GM18502 (cell line): ENCODE measurements around the gene TIGD1.
"Not testable (repeated sequence)": the region's sequence is repeated elsewhere in the genome, so short reads cannot be mapped to it uniquely, and the experiment has no call there.

Source experiments
- ATAC-seq: cut with Tn5 transposase; IDR thresholded peaks from one replicate; pipeline ENCODE4 v1.9.1; 2021; ENCODE audit warnings: mild to moderate bottlenecking; ENCODE audit not compliant: unreplicated experiment, poor library complexity

Gene TIGD1

DNA sequence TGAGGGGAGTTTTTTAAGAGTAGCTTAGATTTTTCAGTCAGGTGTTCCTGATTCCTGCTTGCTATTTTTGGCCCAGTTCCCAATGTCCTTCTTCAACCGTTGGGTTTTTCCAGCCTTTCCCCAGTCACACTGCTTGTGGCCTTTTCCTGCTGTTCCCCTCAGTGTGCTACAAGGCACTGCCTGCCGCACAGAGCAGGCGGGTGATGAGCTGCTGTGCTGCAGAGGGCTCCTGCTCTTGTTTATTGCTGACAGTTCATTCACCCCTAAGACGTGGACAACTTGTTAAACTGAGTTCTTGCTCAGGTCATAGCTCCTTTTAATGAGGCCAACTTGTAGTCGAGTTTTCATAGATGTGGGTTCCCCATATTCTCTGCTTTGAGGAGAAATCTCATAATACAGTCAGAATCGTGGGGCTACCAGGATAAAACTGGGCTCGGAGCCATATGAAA lies 20.7 kb upstream of the TIGD1 start:
- no peak for ATAC-seq

DNA sequence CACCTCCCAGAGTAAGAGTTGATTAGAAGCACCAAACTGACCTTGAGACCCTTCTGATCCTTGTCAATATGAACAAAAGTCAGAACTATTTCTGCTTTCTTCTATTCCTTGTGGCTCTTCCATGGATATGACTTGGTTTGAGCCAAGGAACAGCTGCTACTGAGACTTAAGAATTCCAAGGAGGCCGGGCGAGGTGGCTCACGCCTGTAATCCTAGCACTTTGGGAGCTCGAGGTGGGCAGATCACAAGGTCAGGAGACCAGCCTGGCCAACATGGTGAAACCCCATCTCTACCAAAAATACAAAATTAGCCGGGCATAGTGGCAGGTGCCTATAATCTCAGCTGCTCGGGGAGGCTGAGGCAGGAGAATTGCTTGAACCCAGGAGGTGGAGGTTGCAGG lies 20.1 kb upstream of the TIGD1 start:
- ATAC-seq = not testable (repeated sequence)

DNA sequence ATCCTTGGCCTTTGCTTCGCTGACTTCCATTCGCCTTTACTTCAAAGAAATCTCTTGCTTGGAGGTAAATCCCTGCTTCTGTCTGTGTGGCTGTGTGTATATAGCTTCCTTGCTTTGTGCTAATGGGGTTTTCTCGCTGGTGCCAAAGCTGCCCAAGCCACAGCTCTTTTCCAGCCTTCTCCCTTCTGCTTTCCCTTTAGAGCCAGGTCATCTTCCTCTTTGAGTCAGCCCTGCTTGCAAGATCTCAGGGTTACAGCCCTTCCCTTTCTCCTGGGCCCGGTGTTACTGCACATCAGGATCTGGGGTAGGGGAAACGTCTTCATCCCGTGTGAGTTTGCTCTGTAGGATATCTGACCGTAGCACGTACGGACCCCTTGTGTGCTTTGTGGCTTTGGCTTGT lies 19.2 kb upstream of the TIGD1 start:
- ATAC-seq = no peak

DNA sequence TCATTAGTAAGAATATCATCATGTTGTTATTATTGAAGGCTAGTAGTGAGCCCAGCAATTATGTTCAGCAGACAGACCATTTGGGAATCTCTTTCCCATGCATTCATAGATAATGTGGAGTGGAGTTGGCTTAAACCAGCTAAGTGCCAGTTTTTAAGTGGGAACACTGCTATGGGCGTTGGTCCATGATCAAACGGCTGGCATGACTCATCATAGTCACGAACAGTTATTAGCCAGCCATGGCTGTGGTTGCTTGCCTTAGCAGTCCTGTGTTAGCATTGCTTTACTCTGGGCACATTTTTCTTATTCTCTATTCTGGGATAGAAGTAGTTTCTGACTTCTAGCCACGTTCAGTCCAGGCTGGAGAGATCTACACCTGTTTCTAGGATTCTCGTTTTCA lies 17.8 kb upstream of the TIGD1 start:
- no peak for ATAC-seq

DNA sequence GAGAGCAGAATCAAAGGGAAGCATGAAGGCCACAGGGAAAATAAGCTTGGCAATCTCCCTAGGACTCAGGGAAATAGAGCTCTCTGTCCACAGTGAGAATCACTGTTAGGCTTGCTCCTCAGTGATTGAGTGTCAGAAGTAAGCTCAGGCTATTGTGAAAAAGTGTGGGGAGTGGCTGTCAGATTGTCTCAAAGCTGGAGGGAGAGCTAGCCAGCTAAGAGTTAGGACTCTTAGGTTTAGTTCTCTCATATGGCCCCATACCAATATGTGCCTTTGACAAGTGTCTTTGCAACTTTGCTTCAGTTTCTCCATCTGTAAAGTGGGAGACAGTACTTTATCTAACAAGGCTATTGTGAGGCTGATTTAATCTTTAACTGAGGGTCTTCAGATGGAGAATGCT lies 17.4 kb upstream of the TIGD1 start:
- no peak for ATAC-seq

DNA sequence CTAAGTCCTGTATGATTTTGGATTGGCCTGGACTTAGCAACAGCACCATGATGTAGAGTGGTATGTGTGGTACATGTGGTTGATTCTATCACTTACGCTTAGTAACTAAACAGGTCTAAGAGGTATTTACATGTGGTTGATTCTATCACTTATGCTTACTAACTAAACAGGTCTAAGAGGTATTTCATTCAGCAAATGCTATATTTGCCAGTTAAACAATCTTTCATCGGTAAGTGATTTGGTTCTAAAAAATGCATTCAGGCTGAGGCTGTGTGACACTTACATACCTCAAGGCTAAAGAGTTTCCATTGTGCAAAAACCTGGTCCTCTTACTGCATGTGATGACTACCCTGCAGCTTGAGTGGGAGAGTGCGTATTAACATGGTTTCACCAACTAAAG lies 13.2 kb upstream of the TIGD1 start:
- ATAC-seq = no peak

DNA sequence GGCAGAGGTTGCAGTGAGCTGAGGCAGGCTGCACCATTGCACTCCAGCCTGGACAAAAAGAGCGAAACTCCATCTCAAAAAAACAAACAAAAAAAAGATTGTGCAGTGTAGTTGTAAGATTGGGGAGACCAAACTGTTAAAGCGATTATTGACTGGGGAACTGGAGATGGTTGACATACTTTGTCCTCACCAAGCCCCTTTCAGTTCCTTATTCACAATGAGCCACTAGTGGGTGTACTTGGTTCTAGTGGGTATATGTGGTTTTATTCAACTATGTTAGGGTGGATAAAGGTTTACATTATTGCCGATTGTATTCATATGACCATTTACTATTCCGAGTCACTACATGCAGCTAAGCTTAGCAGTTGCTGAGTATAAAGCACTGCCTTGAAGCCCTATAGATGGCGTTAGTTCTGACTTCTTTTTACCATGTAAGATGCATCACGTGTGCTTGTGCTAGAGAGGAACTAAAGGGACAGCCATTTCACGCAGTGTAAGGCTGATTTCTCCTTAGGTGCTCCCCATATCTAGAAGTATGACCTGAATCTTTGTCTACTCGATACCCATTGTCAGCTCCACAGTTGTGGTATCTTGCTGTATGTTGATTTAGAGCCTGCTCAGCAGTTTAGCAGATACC lies 12.3 kb upstream of the TIGD1 start:
- no peak for ATAC-seq

DNA sequence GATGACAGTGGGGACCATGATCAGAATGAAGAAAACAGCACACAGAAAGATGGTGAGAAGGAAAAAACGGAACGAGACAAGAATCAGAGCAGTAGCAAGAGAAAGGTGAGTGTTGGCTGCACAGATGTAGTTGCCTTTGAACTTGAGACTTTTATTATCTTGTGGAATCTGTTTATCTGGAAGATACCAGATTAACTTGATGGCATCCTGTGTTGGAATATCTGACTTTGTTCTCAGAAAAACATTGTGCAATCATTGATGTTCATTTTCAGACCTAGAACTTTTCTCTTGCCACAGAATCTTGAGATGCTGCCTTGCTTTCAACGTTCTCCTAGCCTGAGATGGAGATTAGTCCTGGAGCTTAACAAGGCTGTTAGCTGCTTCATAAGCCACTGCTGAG lies 6.1 kb upstream of the TIGD1 start:
- no peak for ATAC-seq

DNA sequence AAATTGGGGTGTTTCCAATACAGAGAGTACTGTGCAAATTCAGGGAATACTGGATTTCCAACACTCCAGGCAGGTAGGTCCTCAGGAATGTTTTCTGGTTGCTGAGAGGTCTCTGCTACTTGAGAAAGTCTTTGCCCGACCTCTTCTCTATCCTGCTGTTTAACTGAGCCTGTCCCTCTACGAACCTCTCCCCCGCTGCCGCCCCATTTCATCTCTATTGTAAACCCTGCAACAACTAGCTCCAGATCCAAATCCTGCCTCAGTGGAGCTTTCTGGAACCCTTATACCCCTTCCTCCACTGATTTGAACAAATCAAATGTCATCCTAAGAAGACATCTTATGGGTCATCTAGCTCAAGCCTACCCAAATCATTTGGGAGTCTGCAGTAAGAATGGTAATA lies 1.4 kb upstream of the TIGD1 start:
- ATAC-seq = no peak

DNA sequence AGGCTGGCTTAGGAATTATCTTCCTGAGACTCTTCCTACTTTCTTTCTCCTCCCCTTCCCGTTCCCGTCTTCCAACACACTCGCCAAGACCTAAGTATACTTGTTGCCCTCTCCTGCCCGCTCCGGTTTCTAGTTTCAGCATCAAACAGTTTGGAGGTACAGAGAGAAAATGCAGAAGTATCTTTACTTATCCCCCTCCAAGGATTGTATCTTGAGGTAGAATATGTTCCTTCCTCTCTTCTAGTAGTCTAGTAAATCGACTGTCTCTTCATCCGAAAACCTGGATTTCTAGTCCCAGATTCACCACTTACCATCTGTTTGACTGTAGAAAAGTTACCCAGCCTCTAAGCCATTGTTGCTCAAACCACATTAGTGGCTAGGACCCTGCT lies 887 bp upstream of the TIGD1 start:
- no peak for ATAC-seq

DNA sequence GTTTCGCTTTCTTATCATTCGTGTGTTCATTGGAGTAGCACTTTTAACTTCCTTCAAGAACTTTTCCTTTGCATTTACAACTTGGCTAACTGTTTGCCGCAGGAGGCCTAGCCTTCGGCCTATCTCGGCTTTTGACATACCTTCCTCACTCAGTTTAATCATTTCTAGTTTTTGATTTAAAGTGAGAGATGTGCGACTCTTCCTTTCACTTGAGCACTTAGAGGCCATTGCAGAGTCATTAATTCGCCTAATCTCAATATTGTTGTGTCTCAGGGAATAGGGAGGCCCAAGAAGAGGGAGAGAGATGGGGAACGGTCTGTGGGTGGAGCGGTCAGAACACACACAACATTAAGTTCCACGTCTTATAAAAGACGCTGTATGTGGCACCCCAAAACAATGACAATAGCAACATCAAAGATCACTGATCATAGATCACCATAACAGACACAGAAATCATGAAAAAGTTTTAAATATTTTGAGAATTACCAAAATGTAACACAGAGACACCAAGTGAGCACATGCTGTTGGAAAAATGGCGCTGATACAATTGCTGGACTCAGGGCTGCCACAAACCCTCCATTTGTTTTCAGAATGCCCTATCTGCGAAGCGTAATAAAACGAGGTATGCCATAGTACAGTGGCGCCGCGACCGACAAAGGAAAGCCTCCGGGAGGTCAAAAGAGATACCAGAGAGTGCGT lies 553 bp downstream of the TIGD1 start:
- ATAC-seq = no peak

DNA sequence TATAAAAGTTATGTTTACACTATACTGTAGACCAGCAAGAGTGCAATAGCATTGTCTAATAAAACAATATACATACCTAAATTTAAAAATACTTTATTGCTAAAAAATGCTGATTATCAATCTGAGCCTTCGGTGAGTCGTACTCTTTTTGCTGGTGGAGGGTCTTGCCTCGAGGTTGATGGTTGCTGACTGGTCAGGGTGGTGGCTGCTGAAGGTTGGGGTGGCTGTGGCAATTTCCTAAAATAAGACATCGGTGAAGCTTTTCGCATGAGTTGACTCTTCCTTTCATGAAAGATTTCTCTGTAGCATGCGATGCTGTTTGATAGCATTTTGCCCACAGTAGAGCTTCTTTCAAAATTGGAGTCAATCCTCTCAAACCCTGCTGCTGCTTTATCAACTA lies 2.4 kb downstream of the TIGD1 start:
- no peak for ATAC-seq

DNA sequence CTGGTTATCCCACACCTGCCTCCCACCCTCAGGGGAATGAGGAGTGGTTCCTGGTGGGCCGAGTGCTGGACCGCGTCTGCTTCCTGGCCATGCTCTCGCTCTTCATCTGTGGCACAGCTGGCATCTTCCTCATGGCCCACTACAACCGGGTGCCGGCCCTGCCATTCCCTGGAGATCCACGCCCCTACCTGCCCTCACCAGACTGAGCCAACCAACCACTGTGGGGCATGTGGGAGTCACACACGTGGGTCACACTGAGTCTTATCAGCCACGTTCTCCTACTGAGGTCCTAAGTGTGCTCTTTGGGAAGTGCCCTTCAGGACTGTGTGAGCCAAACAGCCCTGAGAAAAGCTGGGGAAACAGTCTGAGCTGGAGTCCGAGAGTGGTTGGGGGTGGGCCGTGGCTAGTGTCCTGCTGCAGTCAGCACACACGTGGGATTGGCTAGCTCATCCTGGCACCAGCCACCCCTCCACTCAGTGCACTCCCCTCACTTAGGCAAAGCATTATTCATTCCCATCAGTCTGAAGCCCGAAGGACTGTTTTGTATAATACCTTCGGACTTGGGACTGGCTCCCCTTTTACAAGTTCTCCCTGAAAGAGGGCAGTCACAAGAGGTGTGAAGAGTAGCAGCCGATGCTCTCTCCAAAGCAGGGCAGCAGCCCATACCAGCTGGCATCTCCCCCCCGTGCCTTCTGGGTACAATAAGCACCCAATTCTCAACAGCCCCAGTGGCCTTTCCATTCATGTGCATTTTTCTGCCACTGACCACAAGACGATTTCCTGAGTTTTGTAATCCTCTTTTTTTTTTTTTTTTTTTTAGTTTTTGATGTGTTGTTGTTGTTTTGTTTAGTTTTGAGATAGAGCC lies 4.6 kb downstream of the TIGD1 start:
- ATAC-seq = no peak

DNA sequence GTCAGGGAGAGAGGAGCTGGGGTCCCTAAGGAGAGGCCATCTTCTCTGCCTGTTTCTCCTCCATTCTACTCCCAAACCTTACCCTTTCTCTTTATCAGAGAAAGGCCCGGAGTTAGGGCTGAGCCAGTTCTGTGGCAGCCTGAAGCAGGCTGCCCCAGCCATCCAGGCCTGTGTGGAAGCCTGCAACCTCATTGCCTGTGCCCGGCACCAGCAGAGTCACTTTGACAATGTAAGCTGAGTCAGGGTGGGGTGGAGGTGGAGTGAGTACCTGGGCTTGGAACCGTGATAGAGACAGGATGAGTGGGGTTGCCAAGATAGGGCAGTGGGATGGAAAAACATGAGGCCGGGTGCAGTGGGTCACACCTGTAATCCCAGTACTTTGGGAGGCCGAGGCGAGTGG lies 5.7 kb downstream of the TIGD1 start:
- ATAC-seq = no peak

DNA sequence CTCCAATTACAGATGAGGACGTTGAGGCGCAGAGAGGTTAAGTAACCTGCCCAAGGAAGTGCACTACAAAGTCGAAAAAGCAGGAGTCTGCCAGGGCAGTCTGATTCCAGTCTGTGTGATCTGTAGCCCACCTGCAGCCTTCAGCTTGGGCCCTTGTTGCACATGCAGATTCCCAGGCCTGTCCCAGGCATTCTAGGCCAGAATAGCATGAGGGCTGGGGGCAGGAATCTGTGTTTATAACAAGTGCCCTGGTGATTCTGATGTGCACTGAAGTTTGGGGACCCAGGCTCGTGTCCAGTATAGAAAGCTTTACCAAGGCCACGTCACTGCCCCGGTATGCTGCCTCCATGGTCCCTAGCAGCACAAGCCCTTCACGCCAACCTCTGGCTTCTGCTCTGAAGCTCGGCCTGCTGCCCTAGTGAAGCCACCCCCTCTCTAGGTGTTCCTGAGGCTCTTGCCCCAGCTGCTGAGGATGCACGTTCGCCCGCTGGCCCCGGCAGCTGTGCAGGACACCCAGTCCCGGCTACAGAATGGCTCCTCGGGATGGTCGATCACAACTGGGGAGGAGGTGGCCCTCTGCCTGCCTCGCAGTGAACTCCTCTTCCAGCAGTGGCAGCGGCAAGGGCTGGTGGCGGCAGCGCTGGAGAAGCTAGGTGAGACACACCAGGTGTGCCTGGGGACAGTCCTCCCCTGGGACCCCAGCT lies 6.3 kb downstream of the TIGD1 start:
- no peak for ATAC-seq

DNA sequence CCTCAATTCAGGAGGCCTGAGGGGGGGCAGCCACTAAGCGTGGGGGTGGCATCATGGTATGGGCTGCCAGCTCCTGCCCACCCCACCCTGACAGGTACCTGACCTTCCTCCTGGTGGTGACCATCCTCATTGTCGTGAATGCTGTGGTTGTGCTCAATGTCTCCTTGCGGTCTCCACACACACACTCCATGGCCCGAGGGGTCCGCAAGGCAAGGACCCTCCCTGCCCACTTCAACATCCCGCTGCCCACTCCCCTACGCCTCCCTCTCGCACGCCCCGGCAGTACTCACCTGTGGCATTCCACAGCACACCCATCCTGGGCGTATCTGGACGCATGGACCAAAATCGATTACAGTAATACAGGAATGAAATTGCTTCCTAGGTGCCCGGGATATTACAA lies 6.9 kb downstream of the TIGD1 start:
- no peak for ATAC-seq

DNA sequence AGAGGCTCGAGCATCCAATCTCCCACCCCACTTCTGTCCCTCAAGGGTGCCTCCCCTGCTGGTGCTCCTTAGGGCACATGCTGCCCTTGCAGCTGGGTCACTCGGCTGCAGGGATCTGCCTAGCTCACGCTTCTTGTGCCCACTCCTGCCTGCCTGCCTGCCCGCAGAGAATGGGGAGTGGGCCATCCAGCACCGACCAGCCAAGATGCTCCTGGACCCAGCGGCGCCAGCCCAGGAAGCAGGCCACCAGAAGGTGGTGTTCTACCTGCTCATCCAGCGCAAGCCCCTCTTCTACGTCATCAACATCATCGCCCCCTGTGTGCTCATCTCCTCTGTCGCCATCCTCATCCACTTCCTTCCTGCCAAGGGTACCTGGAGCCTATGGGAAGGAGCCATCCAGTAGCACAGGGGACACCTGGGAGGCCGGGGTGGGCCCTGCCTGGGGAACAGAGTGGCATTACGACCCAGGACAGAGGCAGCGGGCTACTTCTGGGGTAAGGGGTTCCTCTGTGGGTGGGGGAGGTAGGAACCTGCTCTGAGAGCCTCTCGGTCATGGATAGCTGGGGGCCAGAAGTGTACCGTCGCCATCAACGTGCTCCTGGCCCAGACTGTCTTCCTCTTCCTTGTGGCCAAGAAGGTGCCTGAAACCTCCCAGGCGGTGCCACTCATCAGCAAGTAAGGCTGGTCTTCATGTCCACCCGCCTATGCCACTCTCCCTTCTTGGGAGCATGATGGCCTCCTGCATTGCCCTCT lies 7.5 kb downstream of the TIGD1 start:
- ATAC-seq = no peak

DNA sequence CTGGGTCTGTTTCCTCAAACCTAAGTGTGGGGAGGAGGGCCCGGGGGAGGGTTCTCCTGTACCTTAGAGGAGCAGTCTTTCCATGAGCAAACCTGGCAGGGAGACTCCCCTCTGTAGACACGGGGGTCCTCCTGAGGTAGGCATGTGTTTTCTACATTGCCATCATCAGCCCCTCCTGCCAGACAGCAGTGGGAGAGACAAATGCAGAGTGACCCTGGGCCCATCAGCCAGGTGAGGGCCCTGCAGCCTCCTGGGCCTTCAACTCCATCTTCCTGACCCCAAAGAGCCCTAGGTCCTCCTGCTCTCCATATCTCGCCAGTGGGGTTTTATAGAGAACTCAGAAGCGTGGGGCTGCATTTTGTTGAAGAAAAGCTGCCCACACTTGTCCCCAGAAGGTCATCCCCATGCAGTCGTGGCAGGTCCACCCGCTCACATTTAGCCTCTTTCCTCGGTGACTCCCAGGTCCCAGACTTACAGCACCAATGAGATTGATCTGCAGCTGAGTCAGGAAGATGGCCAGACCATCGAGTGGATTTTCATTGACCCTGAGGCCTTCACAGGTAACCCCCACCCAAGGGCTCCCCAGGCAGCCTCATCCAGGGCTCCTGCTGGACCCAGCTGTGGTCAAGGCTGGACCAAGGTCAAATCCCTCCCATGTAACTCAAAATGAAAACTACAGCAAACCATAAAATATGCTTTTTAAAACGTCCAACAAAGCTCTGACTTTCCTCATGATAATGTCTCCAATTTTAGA lies 8.2 kb downstream of the TIGD1 start:
- no peak for ATAC-seq

DNA sequence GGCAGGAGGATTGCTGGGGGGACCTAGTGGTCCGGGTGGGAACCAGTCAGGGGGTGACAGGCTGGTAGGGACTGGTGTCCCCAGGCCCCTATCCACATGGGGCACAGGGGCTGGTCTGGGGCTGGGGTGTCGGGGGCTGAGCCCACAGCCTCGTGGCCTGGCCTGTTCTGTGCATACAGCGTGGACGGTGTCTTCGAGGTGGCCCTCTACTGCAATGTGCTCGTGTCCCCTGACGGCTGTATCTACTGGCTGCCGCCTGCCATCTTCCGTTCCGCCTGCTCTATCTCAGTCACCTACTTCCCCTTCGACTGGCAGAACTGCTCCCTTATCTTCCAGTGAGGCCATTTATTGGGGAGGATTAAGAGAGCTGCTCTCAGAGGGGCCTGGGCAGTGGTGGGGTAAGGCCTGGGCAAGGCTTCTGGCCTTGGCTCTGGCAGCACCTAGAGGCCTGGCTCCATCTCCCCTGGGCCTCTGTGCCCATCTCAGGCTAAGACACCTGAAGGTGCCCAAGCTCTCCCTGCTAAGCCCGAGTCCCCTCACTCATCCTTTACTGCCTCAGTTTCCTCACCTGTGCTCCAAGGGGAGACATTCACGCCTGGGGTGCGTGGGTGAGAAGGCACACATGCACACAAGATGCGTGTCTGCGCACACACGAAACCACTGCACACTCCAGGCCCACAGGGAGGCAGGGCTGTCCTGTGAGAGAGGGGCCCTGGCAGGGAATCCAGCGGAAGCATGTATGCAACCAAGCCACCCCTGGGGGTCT lies 9.0 kb downstream of the TIGD1 start:
- ATAC-seq = no peak
